GM12873 (cell line): ENCODE measurements around the gene ARMH3.

Experiments
- TF ChIP-seq, protein P1 (sequence below): IDR thresholded peaks from 2 replicates; pipeline ENCODE4 v1.5.1; 2012; ENCODE audit warnings: low read depth, mild to moderate bottlenecking, moderate library complexity, low read length, control low read depth; ENCODE audit not compliant: insufficient read depth; ENCODE audit errors: missing control alignments

The ARMH3 gene

DNA sequence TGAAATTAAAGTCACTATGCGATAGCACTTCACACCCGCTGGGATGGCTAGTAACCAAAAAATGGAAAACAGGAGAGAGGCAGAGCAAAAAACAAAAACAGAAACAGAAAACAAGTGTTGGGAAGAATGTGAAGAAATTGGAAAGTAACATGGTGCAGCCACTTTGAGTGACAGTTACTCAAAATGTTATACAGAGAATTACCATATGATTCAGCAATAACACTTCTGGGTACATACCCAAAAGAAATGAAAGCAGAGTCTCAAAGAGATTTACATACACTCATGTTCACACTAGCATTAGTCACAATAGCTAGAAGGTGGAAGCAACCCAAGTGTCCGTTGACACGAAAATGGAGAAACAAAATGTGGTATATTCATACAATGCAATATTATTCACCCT lies 123.8 kb downstream of the ARMH3 start:
- TF ChIP-seq, protein P1, sequence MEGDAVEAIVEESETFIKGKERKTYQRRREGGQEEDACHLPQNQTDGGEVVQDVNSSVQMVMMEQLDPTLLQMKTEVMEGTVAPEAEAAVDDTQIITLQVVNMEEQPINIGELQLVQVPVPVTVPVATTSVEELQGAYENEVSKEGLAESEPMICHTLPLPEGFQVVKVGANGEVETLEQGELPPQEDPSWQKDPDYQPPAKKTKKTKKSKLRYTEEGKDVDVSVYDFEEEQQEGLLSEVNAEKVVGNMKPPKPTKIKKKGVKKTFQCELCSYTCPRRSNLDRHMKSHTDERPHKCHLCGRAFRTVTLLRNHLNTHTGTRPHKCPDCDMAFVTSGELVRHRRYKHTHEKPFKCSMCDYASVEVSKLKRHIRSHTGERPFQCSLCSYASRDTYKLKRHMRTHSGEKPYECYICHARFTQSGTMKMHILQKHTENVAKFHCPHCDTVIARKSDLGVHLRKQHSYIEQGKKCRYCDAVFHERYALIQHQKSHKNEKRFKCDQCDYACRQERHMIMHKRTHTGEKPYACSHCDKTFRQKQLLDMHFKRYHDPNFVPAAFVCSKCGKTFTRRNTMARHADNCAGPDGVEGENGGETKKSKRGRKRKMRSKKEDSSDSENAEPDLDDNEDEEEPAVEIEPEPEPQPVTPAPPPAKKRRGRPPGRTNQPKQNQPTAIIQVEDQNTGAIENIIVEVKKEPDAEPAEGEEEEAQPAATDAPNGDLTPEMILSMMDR = no peak

DNA sequence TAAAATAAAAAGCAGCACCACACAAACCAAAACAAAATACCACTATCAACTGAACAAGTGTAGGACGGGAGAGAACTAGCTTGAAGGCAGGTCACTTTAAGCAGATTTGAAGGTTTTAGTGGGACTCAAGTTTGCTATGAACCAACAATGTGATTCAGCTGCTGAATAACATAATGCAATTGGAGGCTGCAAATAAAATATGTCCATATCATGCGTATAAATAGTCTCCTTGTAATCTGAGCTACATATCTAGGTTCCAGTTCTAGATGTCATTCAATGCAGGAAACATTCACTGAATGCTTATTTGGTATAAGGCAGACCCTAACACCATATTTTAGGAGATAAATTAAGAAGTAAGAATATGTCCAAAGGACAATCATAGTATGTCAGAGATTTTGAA lies 130.9 kb downstream of the ARMH3 start:
- TF ChIP-seq, protein P1 = no peak

DNA sequence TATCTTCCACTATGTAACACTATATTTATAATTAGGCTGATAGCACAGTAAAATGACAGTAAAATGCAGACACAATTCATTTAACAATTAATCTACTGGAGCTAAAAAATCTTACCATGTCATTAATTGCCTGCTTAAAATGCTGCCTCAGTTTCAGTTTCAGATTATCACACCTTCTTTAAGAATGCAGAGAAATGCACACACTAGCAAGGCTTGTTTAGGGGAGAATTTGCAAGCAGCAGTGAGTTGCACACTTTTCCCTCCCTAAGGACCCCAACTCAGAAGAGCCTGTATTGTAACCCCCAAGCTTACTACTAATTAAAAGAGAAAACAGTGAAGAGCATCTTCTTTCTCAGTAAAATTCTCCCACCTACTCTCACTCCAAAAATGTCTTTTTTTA lies 132.7 kb downstream of the ARMH3 start:
- TF ChIP-seq, protein P1 = no peak

DNA sequence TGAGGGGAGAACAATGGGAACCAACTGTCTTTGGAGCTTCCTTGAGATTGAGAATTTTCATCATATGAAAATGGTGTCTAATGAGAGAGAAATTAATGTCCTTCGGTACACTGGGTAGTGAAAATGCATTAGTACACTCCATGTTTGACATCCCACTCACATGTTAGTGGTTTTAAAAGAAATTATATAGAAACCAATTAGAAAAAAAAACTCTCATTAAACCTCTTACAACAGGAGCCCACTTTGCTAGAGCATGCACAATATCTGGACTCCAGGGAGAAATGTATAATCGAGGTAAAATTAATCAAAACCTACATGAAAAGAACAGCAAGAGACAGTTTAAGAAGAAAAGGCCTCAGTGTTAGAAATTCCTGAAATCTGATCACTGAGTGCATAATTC lies 133.1 kb downstream of the ARMH3 start:
- TF ChIP-seq, protein P1 = no peak

DNA sequence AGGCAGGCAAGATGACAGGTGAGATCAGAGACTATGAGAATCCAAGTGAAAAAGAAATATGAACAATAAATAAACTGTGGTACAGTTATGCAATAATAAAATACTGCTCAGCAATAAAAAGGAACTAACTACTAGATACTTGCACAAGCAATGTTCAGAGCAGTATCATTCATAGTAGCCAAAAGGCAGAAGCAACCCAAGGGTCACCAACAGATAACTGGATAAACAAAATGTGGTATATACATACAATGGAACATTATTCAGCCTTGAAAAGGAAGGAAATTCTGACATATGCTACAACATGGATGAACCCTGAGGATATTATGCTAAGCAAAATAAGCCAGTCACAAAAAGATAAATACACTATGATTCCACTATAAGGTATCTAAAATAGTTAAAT lies 135.4 kb downstream of the ARMH3 start:
- TF ChIP-seq, protein P1 = no peak

DNA sequence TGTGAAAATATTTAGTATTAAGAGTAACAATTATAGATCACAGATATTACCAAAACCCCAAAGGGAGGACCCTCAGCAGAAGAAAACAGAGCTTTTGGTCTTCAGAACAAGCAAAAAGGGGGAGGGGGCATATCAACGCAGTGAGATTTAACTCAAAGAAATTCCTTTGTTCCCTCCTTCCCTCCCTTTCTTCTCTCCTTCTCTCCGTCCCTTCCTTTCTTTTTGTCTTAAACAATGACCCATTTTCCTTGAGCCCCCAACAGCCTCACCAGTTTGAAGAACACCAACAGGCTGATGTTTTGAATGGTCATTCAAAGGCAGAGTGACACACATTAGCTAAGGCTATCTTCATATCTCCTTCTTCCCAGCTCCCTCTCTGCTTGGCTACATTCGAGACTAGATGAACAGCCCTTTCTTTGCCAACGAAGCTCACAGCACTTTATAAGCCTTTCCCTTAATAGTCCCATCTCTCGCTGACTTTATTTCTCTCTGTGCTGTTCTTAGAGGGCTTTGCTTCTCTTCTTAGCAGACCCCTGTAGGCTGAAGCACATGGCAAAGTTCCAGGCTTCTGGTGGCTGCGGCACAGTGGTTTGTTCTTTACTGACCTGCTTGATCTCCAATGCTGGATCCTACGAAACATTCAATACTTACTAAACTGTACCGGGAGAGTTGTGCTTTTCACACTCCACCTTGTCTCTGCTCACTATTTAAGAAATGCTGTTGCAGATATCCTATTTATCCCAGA lies 136.8 kb downstream of the ARMH3 start:
- TF ChIP-seq, protein P1 = no peak

DNA sequence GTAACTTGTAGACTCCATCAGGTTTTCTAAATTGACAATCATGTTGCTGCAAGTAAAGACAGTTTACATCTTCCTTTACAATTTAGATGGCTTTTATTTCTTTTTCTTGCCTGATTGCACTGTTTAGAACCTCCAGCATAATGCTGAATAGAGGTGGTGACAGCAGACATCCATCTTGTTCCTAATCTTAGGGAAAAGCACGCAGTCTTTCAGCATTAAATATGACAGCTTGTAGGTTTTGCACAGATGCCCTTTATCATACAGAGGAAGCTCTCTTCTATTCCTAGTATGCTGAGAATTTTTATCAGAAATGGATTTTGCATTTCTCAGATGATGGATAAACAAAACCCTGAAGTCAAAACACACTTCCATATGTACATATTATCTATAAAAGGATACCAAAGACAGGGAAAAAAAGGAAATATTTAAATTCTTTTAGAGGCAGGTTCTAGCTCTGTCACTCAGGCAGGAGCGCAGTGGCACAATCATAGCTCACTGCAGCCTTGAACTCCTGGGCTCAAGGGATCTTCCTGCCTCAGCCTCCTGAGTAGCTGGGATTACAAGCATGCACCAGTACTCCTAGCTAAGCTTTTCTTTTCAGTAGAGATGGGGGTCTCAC lies 143.3 kb downstream of the ARMH3 start:
- TF ChIP-seq, protein P1 = no peak
